IPS-18c (cell line): ENCODE measurements around the gene FAM107B.
"Not testable (repeated sequence)": the region's sequence is repeated elsewhere in the genome, so short reads cannot be mapped to it uniquely, and the experiment has no call there.

ENCODE experiments used
- H3K4me3 ChIP-seq: 2 replicates; pipeline ENCODE4 v1.7.0; 2013; ENCODE audit warnings: low read depth, mild to moderate bottlenecking, low read length, moderate library complexity; ENCODE audit not compliant: insufficient read depth
- H3K9me3 ChIP-seq: one replicate; pipeline ENCODE4 v1.6.1; 2013; ENCODE audit warnings: mild to moderate bottlenecking, low read length, moderate library complexity; ENCODE audit not compliant: control insufficient read depth, insufficient read depth

Gene FAM107B

DNA sequence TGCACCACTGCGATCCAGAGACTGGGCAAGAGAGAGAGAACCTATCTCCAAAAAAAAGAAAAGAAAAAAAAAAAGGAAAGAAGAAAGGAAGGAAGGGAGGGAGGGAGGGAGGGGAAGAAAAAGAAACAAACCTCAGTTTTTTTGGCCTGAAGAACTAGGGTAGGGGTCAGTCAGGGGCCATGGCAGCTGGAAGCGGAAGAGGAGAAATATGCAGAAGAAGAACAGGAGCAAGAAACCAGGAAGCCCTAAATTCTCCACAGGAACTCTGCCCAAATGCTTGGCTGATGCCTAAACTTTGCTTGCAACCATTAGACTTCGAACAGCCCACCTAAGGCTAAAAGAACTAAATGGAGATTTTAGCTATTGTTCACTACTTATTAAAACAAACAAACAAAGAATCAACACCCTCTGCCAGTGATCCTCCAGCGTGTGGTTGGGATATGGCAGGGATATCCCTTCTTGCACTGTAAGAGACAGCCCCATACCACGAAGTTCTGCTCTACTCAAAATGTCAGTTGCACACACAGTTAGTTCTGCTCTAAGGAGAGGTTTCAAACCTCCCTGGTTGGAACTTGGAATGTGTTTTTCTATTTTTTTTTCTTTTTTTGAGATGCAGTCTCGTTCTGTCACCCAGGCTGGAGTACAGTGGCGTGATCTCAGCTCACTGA is 139.5 kb downstream of the FAM107B start:
- Histone ChIP-seq H3K4me3 (no peak overlapping the region), H3K9me3 (peaks cover 2% of the 10 kb centered on the region)

DNA sequence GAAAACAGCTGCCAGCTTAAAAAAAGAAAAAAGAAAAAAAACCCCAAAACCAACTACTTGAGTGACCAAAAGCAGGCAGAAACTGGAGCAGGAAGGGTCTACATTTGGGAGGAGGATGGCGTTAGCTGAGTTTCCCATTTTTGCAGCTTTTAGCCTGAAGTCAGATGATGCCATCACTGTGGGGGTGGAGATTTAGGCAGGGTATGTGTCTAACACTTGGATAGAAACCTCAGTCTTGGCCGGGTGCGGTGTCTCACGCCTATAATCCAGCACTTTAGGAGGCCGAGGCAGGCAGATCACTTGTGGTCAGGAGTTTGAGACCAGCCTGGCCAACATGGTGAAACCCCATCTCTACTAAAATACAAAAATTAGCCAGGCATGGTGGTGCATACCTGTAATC is 140.1 kb downstream of the FAM107B start:
- not testable (repeated sequence) for H3K9me3 ChIP-seq, H3K4me3 ChIP-seq

DNA sequence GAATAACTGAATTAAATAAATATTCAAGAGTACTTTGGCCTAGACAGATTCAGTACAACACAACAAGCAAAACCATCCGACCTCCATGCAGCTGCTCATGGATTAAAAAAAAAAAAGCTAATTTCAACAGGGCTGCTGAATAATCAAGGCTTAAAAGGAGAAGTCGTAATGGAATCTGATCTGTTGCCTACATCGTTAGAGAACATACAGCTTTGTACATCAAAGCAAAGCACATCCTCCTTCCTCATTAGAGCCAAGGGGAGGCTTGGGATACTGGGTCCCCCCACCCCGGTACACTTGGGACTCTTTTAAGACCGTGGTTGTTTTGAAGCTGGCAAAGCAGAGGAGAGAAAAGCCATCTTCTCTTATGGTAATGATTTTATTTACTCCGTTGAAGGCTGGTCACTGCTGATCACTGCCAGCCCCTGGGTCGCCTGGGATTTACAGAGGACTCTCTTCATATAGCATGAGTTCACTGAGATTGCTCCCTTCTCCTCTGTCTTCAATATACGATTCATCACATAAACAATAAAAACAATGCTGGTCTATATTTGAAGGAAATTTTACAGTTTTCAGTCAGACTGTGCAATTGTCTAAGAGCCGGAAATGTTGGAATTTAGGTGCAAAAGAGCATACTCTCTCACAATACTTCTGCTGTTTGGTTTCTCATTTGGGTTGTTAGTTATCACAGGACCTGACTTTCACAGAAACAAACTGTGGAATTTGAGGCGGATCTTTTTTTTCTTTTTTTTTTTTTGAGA is 148.8 kb downstream of the FAM107B start:
- Histone ChIP-seq H3K4me3 (no peak overlapping the region), H3K9me3 (no peaks in the 10 kb centered on the region)

DNA sequence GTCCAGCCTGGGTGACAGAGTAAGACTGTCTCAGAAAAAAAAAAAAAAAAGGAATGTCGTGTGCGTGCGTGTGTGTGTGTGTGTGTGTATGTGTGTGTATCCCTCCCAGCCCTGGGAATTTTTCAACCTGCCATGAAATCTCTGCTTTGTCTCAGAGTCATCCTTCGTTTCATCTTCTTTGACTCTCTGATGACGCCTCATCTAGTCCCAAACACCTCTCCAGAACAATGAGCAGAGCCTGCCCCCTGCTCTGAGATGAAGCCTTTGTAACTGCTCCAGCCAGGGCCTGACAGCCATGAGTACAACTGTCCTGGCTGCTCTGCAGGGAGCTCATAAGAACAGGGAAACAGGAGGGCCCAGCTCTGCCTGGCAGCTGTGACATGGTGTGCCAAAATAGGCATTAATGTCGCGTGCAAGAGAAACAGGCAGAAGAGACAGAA is 149.5 kb downstream of the FAM107B start:
- H3K4me3 ChIP-seq: no peak overlapping the region
- H3K9me3 ChIP-seq: no peaks in the 10 kb centered on the region

DNA sequence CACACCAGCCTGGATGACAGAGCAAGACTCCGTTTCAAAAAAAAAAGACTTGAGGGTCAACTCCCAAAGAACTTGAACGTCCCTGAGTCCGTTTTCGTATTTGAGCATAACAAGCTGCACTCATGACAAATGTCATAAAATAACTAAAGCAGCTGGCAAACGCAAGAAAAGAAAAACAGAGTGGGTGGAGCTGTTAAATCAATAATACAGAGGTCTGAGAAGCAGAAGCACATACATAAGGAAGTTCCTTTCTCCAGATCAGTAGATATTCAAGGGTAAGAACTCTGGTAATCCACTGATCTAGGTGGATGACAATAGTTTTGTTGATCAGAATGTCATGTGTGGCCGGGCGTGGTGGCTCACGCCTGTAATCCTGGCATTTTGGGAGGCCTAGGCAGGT is 150.1 kb downstream of the FAM107B start:
- no peaks in the 10 kb centered on the region for H3K9me3 ChIP-seq
- H3K4me3 ChIP-seq: no peak overlapping the region

- Histone ChIP-seq H3K4me3 (no peak overlapping the region), H3K9me3 (no peaks in the 10 kb centered on the region)
Observed at GRCh38 chr10:14623931-14624330, 150.8 kb downstream of the FAM107B start.

GRCh38 chr10:14621037-14621436 is 153.7 kb downstream of the FAM107B start:
- peaks cover 3% of the 10 kb centered on the region for H3K9me3 ChIP-seq
- no peak overlapping the region for H3K4me3 ChIP-seq

DNA sequence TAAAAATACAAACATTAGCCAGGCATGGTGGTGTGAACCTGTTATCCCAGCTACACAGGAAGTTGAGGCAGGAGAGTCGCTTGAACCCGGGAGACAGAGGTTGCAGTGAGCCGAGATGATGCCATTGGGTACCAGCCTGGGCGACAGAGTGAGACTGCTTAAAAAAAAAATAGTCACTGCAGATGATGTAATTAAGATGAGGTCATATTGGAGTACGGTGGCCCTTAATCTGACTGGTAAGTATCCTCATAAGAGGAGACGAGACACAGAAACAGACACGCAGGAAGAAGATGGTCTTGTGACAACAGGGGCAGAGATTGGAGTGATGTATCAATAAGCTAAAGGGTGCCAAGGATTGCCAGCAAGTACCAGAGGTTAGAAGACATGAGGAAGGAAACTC is 156.0 kb downstream of the FAM107B start:
- H3K4me3 ChIP-seq: no peak overlapping the region
- H3K9me3 ChIP-seq: peaks cover 3% of the 10 kb centered on the region

GRCh38 chr10:14617852-14618251 is 156.8 kb downstream of the FAM107B start:
- H3K9me3 ChIP-seq: peaks cover 3% of the 10 kb centered on the region
- no peak overlapping the region for H3K4me3 ChIP-seq

- H3K9me3 ChIP-seq: peaks cover 3% of the 10 kb centered on the region
- no peak overlapping the region for H3K4me3 ChIP-seq
Observed at GRCh38 chr10:14616955-14617730, 157.6 kb downstream of the FAM107B start.

DNA sequence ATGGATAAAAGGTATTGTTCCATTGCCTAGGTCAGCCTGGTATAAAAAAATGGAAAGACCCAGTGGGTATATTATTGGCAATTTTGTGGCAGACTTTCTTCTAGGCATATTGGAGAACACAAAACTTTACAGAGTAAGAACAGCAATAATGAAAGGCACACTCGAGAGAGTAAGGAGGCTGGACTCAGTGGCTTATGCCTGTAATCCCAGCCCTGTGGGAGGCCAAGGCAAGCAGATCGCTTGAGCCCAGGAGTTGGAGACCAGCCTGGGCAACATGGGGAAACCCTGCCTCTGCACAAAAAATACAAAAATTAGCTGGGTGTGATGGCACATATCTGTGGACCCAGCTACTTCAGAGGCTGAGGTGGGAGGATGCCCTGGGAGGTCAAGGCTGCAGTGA is 158.2 kb downstream of the FAM107B start:
- Histone ChIP-seq H3K9me3 (peaks cover 3% of the 10 kb centered on the region), H3K4me3 (no peak overlapping the region)

- Histone ChIP-seq H3K4me3 (no peak overlapping the region), H3K9me3 (peaks cover 3% of the 10 kb centered on the region)
Observed at GRCh38 chr10:14613588-14613920, 161.1 kb downstream of the FAM107B start.

GRCh38 chr10:14612873-14613587 is 161.7 kb downstream of the FAM107B start:
- peaks cover 3% of the 10 kb centered on the region for H3K9me3 ChIP-seq
- no peak overlapping the region for H3K4me3 ChIP-seq

GRCh38 chr10:14611968-14612693 is 162.6 kb downstream of the FAM107B start:
- H3K4me3 ChIP-seq: no peak overlapping the region

DNA sequence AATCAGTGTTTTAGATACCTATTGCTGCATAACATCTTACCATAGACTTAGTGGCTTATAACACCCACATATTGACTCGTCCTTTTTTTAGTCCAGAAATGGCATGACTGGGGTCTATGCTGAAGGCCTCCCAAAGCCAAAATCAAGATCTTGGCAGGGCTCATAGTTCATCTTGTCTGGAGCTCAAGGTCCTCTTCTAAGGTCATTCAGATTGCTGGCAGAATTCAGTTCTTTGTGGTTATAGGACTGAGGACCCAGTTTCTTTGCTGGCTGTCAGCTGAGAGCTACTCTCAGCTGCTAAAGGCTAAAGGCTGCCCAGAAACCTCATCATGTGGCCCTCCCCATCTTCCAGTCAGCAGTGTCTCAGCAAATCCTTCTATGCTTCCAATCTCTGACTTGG is 165.5 kb downstream of the FAM107B start:
- no peaks in the 10 kb centered on the region for H3K9me3 ChIP-seq
- H3K4me3 ChIP-seq: no peak overlapping the region

More at GRCh38 chr10:14611968-14612693, 162.6 kb downstream of the FAM107B start:
- peaks cover 2% of the 10 kb centered on the region for H3K9me3 ChIP-seq

- Histone ChIP-seq H3K4me3 (no peak overlapping the region), H3K9me3 (no peaks in the 10 kb centered on the region)
Observed at GRCh38 chr10:14608381-14609001, 166.2 kb downstream of the FAM107B start.
